Liver (tissue), 3 donors: ENCODE measurements around the gene VPS35L.

ENCODE experiments used
- TF ChIP-seq, protein P1 (sequence below): IDR thresholded peaks from 2 replicates; pipeline ENCODE4 v1.6.1; 2016; ENCODE audit warnings: antibody characterized with exemption
- TF ChIP-seq, protein P2 (sequence below): fragments of 150-350 bp; IDR thresholded peaks from 2 replicates; pipeline ENCODE4 v1.5.1; 2017; ENCODE audit warnings: improper control_type of control experiment, low read depth, low read length; ENCODE audit not compliant: missing input control
- donor health status: healthy.
- donor health status: healthy.

DNA sequence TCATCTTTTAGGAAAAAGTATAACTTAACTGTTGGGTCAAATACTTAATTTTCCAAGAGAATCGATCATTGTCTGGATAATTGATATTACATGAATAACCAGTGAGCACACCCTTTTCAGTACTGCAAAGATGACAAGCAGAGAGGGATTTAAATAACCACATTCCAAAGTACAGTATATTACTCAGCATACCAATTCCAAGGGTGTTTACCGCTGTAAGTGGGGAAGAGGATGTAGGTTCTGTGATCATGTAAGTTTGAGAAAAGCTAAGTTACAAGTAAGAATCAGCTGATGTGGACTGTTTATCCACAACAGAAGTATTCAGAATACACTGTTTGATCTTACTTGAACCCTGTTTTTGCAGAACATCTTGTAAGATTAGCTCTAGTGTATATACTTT is 39.7 kb upstream of the VPS35L start:
- TF ChIP-seq, protein P1, sequence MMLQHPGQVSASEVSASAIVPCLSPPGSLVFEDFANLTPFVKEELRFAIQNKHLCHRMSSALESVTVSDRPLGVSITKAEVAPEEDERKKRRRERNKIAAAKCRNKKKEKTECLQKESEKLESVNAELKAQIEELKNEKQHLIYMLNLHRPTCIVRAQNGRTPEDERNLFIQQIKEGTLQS = no peak
- TF ChIP-seq, protein P2, sequence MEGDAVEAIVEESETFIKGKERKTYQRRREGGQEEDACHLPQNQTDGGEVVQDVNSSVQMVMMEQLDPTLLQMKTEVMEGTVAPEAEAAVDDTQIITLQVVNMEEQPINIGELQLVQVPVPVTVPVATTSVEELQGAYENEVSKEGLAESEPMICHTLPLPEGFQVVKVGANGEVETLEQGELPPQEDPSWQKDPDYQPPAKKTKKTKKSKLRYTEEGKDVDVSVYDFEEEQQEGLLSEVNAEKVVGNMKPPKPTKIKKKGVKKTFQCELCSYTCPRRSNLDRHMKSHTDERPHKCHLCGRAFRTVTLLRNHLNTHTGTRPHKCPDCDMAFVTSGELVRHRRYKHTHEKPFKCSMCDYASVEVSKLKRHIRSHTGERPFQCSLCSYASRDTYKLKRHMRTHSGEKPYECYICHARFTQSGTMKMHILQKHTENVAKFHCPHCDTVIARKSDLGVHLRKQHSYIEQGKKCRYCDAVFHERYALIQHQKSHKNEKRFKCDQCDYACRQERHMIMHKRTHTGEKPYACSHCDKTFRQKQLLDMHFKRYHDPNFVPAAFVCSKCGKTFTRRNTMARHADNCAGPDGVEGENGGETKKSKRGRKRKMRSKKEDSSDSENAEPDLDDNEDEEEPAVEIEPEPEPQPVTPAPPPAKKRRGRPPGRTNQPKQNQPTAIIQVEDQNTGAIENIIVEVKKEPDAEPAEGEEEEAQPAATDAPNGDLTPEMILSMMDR = no peak
